Fibroblast of skin of back (primary cell): ENCODE data around the gene GZMB. TPM values are rescaled to one million over a fixed set of nuclear protein-coding genes. Genes with fewer than 3 reads are reported as not detected.
"Not testable (repeated sequence)": the region's sequence is repeated elsewhere in the genome, so short reads cannot be mapped to it uniquely, and the experiment has no call there.

Source experiments
- DNase-seq: peaks from one replicate; pipeline ENCODE4 v3.0.0-alpha.2; 2013
- polyA plus RNA-seq, 2 experiments: library from polyadenylated mRNA; unstranded; fragments of 120-200 nt; gene quantifications; one replicate each; pipeline ENCODE4 v1.2.1, GENCODE V29; 2013; ENCODE audit not compliant: insufficient read length in 2 of 2

The GZMB gene, protein sequence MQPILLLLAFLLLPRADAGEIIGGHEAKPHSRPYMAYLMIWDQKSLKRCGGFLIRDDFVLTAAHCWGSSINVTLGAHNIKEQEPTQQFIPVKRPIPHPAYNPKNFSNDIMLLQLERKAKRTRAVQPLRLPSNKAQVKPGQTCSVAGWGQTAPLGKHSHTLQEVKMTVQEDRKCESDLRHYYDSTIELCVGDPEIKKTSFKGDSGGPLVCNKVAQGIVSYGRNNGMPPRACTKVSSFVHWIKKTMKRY
- polyA plus RNA-seq (2013, experiment 1 of 2; ENCODE audit: insufficient read length) = not detected
- polyA plus RNA-seq (2013, experiment 2 of 2; ENCODE audit: insufficient read length) = not detected

DNA sequence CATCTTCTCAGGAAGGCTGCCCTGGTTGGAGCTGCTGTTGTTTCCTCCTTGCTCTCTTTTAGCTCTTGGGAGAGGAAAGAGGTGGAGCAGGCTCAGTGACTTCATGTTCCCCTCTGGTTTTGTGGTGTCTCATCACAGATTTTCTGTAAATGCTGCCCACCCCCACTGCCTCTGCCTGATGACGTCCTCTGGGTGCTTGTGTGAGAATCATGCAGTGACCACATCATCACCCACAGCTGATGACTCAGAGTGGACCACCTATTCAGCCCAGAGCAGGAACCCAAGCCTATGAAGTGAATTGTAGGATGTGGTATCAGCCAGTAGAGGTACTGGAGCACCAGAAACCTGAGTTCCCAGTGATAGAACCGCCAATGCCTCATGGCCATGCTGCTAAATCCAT, at the start of gene GZMB:
GZMB (minus strand) TSS at position 33 of the 400 bp plus-strand sequence; CDS start at position 3, 30 bp downstream.
- no peak for DNase-seq

- DNase-seq = no peak
Observed at GRCh38 chr14:24681056-24681455, 47.1 kb upstream of the GZMB start.

- no peak for DNase-seq
Observed at GRCh38 chr14:24680516-24680915, 46.5 kb upstream of the GZMB start.

GRCh38 chr14:24679248-24679961, 45.4 kb upstream of the GZMB start:
- no peak for DNase-seq

DNA sequence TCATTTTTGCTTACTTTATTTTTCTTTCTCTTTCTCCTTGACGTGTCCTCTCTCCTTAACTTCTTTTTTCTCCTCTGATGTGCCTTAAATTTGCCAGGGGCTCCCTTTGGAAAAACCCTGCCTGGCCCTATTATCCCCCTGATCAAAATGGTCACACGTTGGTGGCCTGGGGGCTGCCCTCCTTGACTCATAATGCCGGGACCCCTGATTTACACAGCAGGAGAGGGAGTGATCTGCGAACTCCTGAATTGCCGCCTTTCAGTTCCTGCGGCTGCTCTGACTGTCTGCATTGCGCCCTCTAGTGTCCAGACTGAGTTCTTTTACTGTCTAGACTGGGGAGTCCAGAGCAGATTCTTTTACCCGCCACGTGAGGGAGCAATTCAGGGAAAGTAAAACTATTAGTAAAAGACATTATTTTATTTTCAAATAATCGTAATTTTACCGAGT, 44.8 kb upstream of the GZMB start:
- peak; percentile 85 for DNase-seq

DNA sequence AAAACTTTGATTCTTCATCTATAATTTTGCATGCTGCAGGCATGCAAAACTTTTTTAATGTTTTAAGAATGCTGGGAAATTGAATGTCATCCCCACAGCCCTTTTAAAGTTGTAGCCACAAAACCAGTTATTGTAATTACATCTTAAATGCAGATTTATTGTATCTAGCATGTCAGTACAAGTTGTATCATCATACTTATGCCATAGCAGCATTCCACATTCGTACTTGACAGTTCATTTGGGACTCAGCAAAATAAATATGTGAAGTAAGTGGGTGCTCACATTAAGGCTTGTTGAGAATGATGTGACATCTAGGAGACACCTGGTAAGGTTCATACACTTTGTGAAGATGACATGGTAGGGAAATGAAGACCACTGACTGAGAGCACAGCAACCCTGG, 44.0 kb upstream of the GZMB start:
- no peak for DNase-seq

DNA sequence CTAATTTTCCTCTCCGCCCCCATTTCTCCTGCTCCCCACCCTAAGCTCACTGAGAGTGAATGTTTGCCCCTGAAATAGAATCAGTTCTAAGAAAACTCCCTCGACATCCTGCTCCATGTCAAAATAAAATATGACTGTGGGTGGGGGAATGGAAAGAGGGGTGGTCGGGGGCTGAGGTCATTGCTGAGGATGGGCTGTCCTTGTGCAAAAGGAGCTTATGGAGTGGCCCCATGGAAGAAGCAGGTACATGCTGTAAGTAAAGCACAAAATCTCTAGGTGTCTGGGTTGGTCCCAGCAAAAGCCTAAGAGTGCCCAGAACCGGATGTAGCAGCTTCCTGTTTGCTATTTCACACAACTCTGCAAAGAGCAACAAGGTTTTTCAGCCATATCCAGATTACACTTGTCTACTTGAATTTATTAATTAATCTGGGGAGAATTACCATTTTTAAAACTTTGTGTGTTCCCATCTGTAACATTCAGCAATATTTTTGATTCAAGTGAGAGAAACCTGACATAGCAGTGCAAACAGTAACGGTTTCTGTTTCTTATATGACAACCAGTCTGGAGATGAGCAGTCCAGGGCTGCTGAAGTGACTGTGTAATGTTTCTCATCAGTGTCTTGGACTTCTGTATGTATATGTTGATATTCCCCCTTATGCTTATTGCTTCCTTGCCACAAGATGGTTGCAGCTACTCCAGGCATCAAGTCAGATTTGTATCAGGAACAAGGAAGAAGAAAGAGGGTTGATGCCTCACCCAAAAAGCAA, 40.4 kb upstream of the GZMB start:
- no peak for DNase-seq

GRCh38 chr14:24673534-24674203, 39.7 kb upstream of the GZMB start:
- DNase-seq = no peak

DNA sequence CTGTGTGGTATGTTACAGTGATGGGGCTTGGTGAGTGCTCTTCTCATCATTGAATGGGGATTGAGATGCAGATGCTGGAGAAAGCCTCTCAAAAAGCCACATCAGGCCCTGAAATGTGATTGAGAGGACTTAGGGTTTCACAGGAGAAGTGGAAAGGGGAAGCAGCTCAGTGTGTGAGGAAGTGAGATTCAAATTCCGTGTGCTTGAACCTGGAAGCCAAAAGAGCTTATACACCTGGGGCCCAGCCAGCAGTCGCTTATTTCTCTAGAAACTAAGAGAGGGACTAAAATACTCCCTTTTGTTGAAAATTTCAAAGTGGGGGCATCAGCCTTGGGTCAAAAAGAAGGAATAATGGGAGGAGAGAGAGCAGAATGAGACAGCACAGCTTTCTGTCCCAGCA, 39.1 kb upstream of the GZMB start:
- DNase-seq = no peak

- DNase-seq = no peak
Observed at GRCh38 chr14:24670594-24670993, 36.6 kb upstream of the GZMB start.

DNA sequence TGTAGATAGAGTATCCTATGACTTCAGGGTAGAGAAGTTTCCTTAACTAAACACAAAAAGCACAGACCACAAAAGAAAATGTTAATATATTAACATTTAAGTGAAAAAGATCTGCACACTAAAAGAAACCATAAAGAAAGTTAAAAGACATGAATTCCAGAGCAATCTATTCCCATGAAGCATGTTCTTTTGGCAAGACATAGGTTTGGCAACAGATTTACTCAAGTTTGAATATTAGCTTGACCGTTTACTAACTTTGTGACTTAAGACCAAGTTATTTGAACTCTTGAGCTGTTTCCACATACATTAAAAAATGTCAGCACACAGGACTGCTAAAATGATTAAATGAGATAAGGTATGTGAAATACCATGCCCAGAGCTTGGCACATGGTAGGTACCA, 35.7 kb upstream of the GZMB start:
- DNase-seq = no peak

DNA sequence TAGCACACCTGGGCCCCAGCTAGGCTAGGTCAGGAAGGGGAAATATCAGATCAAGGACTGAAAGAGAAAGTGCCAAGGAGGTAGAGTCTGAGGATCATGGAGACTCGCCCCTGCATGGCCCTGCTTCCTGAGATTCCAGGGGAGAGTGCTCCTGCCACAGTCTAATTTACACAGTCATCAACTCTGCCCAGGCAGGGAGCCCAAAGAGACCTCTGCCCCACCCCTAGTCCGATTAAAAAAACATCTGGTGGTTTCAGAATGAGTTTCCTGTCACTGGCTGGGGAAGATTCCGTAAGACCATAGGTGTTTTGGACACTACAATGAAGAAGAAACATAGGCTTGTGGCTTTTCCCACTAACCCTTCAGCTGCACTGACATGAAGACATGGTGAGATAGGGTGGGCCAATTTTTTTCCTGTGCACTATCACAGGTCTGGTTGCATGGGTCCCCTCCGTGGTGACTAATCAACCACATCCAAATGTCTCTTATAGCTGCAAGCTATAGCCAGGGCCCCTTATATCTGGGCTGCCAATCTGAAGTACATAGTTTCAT, 31.5 kb upstream of the GZMB start:
- no peak for DNase-seq

GRCh38 chr14:24664366-24664765, 30.4 kb upstream of the GZMB start:
- no peak for DNase-seq

GRCh38 chr14:24662753-24663152, 28.8 kb upstream of the GZMB start:
- DNase-seq = no peak

DNA sequence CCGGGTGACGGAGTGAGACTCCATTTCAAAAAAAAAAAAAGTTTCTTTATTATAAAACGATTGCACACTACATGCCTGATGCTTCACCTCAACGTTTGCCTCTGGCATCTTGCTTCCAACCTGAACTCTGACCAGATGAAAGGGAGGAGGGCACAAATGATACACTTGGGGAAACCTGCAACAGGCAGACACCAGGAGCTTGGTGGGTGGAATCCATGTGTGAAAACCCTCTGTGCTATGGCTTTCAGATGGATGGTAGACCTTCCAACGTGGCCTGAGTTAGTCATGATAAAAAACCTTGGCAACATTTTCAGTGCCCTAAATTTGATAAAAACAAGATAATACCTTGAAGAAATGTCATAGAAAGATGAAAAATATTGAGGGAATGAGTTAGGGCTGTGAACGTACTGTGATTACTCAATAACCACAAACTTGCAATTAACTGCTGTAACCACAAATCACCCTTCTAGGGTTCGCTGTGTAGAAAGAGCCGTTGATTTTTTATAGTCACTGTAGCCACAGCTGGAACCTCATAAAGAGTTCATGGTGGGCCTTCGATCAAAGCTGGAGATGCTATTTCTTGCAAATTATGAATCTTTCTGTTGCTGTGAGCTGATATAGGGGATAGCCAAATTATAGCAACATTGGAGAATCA, 26.1 kb upstream of the GZMB start:
- DNase-seq = no peak

DNA sequence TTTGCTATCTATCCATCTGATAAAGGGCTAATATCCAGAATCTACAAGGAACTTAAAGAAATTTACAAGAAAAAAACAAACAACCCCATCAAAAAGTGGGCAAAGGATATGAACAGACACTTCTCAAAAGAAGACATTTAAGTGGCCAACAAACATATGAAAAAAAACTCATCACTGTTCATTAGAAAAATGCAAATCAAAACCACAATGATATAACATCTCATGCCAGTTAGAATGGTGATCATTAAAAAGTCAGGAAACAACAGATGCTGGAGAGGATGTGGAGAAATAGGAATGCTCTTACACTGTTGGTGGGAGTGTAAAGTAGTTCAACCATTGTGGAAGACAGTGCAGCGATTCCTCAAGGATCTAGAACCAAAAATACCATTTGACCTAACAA, 14.4 kb upstream of the GZMB start:
- not testable (repeated sequence) for DNase-seq

DNA sequence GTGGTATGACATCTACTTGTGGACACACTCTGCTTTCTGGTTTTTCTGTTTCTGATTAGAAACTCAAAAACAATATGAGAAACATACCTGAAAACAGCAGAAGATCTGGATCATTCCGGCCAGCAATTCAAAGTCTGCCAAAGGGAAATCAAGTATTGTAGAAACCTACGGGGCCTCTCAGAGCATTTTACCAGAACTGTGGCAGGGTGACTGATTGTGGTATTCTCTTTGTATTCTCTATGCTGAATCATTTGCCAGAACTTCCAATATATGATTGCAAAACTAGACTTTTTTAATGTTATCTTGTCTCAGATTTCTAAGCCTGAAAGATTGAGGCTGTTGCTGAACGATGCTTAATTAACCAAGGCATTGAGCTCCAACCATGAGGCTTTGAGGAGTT, 5.9 kb upstream of the GZMB start:
- DNase-seq = no peak

DNA sequence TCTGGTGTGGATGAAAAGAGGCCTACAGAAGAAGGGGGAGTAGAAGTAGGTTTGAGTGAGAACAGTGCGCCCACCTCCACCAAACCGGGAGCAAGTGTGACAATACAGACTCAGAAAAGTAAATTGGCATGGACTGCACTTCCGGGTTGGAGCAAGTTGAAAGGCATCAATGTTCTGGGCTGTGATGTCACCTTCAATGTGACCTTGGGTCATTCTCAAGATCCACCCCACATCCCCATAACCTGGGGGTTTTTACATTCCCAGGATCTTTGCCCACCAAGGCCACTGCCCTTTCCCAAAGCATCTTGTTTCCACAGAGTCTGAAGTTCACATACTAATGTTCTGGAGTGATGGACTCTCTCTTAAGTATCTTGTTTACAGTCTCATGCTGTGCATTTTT, 5.3 kb upstream of the GZMB start:
- DNase-seq = no peak

DNA sequence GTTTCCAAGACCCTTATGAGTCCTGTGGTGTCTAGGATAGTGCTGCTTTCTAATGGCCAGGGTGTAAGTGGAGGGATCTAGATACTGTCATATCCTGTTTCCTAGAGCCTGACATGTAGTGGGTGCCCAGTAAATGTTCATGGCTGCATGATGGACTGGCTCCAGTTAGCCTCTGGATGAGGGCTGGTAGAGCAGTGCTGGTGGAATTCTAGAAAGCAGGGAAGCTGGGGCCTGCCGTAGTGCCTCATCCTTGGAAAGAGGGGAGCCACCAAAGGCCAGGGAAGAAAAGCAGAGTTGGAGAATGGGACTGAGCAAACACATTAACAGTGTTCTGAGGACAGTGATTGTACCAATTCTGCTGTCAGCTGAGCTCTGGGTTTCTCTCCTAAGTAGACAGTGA, 637 bp downstream of the GZMB start:
- no peak for DNase-seq

- no peak for DNase-seq
Observed at GRCh38 chr14:24632761-24633160, 1.2 kb downstream of the GZMB start.

DNA sequence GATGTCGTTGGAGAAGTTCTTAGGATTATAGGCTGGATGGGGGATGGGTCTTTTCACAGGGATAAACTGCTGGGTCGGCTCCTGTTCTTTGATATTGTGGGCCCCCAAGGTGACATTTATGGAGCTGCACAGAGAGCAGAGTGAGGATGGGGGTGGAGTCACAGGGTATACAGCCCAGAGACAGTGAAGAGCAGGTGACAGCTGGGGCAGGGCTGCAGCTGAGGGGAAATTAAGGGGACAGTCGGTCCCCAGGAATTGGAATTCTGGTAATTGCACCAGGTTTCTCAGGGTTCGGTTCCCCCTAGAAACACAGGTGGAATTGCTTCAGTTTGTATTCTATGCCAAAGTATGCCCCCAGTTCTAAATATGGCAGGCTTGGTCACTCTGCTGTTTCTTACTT, 1.7 kb downstream of the GZMB start:
- DNase-seq = no peak

DNA sequence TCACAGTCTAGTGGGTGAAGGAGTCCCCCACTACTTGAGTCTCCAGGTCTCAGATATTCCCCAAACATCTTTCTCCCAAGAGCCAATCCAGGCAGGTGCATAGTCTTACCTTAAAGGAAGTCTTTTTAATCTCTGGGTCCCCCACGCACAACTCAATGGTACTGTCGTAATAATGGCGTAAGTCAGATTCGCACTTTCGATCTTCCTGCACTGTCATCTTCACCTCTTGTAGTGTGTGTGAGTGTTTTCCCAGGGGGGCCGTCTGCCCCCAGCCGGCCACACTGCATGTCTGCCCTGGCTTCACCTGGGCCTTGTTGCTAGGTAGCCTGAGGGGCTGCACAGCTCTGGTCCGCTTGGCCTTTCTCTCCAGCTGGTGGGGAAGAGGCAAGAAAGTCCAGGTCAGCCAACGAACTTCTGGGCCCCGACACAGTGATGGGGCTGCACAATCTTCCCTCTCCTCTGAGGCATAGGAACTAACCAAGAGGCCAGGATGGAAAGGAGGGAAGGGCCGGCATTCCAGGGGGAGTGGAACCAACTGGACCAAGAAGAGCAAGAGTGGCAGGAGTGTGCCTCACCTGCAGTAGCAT, 2.1 kb downstream of the GZMB start:
- DNase-seq = no peak
